Activated gamma-delta T cell treated with anti-CD3 and anti-CD28 coated beads, Interleukin-2, amount 50 U/mL, for 16 hours (primary cell): ENCODE data around the gene PTPRR.
"Not testable (repeated sequence)": the region's sequence is repeated elsewhere in the genome, so short reads cannot be mapped to it uniquely, and the experiment has no call there.

ENCODE experiments used
- DNase-seq: peaks from one replicate; pipeline ENCODE4 v3.0.0-alpha.2; 2020; ENCODE audit warnings: low read depth

PTPRR gene

DNA sequence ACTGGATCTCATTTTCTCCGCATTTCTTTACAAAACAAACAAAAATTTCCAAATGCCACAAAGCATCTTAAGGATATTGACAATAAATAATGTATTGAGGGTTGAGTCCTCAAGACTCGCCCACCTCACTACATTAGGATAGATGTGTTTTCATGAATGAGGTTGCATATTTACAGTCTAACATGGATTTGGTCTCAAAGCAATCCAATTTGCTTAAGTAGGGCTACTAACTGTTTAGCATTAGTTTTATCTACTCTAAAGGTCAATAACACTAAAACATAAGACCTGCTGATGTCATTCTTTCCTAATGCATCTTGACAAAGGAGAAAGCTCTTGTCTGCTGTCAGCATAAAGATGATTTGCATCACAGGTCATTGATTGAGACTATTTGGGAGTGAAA, 82.4 kb downstream of the PTPRR start:
- no peak for DNase-seq

DNA sequence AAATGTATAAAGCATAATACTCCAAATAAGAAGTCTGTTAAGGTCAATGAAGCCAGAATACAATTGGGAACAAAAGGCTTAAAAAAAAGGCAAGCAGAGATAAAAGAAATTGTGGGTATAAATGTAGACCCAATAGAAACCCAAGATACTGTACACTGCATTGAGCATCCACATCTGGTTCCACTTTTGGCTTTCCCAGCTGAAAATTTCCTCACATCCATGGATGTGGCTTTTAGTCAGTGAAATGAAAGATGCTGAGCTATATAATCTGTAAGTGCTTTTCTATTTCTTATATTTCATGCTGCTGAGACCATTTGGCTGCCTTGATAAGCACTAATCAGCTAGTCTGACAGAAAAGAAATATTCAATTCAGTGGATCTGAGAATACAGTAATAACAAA, 83.5 kb downstream of the PTPRR start:
- no peak for DNase-seq

DNA sequence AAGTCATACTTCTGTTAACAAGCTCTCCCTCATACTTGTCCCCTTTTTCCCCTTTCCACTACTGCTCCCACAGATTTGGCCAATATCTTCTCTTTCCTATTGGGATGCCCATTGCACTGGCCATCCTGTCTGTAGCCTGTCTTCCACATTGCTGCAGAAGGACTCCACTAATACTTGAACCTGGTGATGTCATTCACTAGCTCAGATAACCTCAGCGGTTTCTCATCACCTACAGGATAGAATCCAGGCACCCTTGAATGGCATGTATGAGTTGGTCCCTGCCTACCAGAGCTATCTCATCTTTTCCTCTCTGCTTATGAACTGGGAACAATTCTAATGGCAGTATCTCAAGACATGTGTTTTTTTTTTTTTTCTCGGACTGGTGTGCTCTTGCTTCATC, 84.6 kb downstream of the PTPRR start:
- no peak for DNase-seq

DNA sequence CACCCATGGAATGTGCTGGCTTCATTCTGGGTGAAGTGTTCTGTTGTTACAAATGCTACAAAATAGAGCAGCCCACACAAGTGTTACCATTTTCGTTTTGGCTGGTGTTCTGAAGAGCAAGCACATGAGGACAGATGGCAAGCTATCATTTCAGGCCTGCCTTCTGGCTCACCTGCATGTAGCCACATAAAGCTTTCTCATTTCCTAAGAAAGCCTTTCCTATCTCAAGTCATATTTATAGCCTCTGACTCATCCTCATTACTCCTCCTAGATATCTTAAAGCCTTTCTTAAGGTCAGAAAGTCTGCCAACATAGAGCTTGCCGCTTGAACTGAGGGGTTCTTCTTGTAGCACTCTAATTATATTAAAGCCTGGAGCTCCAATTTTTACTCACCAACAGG, 89.0 kb downstream of the PTPRR start:
- no peak for DNase-seq

- DNase-seq: no peak
Observed at GRCh38 chr12:70830221-70831061, 90.1 kb downstream of the PTPRR start.

DNA sequence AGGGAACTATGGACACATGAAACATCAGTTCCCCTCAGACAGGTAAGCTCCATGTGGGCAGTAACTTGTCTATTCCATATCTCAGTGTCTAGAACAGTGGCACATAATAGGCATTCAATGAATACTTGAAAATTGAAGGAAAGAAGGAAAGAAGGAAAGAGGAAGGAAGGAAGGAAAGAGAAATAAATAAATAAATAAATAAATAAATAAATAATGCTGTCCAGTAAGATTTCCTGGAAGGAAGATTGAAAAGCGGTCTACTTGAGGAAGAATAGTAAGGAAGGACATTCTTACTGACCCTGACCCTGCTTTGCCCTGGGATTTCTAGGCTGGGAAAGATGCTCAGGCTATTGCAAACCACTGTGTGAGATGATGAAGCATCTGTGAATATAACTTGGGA, 91.5 kb downstream of the PTPRR start:
- DNase-seq: no peak

DNA sequence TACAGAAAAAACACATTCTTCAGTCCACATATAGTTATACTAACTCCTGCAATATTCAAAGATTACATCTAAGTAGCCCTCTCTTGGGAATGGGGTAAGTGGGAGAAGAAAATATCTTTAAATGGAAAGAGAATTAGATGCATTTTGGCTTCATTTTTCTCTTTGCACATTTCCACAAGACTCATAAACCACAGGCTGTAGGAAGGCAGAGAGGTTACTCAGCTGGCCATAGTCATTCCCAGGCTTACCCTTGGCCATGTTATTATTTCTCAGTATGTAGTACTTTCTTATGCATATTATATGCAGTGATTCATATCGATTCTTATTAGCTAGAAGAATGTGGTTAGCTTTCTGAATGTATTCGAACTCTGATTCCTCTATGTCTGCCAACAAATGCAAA, 92.2 kb downstream of the PTPRR start:
- no peak for DNase-seq

- DNase-seq: no peak
Observed at GRCh38 chr12:70826156-70826555, 94.4 kb downstream of the PTPRR start.

DNA sequence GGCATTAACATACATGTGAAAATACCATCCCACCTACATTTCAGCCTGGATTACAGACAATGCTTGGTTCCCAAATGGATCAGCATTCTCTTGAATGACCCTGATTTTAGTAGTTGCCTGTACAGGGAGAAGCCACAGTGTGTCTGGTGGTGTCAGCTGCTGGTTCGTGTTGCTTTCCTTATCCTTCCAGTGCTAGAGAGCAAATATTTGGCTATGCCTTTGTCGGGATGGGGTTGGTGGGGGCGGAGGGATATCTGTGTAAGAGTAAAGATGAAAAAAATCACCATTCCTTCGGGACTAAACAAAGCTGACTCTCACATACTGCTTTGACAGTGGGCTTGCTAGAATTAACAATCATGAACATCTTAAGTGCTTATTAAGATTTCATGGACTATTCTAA, 96.0 kb downstream of the PTPRR start:
- no peak for DNase-seq

DNA sequence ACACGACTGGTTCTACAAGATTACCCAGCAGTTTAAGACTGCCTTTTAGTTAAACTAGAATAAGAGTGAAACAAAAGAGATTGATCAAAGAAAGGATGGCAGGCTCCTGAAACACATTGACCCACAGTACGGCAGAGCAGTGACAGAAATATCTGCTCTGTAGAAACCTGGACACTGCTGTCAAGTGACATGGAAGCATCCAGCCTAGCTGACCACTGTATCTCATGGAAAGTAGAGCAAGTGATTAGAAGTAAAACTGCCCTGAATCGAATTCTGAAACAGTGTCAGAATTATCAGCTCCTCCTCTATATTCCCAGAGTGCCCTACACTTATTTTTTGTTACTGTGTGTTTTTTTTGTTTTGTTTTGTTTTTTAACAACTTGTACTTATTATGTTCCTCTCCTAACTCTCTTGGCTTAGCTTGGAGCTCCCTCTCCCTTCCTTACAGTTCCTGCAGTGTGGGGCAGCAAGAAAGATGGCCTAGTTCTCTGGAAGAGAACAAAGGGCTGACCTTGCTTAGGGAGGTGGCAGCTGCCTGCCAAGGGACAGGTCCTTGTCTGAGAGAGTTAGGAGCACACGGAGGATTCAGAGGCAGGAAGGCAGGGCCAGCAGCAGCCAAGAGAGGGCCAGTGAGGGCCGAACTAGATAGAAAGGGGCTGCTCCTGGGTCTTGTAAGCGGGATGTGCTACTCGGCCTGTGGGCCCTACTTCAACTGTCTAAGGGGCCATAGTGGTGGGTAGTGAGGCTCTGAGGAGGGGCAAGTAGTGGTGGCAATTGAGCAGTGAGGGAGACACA, 97.2 kb downstream of the PTPRR start:
- DNase-seq: no peak

GRCh38 chr12:70822412-70822811, 98.1 kb downstream of the PTPRR start:
- no peak for DNase-seq

DNA sequence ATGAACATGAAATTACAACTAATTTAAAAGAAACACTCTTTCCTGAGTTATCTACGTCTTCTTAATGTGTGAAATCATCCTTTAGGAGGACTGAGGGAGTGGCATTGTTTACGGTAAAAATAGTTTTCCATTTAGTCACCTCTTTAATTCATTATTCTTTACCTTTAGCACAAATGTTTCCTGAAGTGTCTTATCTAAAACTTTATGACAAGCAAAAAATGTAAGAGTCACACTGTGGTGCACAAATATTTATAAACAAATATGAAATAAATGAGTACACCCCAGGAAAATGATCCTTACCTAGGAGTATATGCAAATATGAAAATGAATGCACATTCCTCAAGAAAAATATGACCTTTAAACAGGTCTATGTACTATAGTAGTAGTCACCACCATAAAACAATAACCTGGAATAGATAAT, 104.6 kb downstream of the PTPRR start:
- DNase-seq: no peak

- no peak for DNase-seq
Observed at GRCh38 chr12:70815056-70815455, 105.5 kb downstream of the PTPRR start.

- no peak for DNase-seq
Observed at GRCh38 chr12:70813559-70813958, 107.0 kb downstream of the PTPRR start.

- no peak for DNase-seq
Observed at GRCh38 chr12:70812136-70812535, 108.4 kb downstream of the PTPRR start.

GRCh38 chr12:70809887-70810286, 110.7 kb downstream of the PTPRR start:
- no peak for DNase-seq

- DNase-seq: not testable (repeated sequence)
Observed at GRCh38 chr12:70807993-70808392, 112.5 kb downstream of the PTPRR start.

GRCh38 chr12:70806827-70807226, 113.7 kb downstream of the PTPRR start:
- no peak for DNase-seq

DNA sequence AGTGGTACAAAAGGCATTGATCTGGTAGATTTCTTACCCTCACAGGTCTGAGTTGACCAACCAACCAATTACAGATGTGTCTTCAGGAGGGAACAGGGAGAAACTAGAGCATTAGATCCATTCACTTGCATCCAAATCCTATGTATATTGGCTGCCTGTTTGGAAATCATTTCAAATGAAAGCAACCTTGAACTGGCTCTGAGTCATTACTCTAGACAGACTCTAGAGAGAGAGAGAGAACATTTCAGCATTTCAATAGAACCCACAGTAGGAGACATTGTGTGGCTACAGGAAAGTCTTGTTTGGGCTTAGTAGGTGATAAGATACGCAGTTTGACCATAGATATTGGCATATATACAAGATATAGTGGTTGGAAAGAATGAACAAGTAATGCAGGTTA, 114.5 kb downstream of the PTPRR start:
- no peak for DNase-seq

- no peak for DNase-seq
Observed at GRCh38 chr12:70798016-70798783, 122.3 kb downstream of the PTPRR start.

GRCh38 chr12:70796989-70797388, 123.5 kb downstream of the PTPRR start:
- DNase-seq: no peak

- no peak for DNase-seq
Observed at GRCh38 chr12:70795608-70796007, 124.9 kb downstream of the PTPRR start.

GRCh38 chr12:70794131-70794530, 126.4 kb downstream of the PTPRR start:
- no peak for DNase-seq
